H1 (cell line): ENCODE measurements around the gene PTPN18. TPM values are rescaled to one million over a fixed set of nuclear protein-coding genes. Genes with fewer than 3 reads are reported as not detected.

ENCODE experiments used
- CTCF ChIA-PET: fragments of 300-600 bp; sonication (Branson Sonifier 250); formaldehyde crosslinking; loops from one replicate; lab custom pipeline; 2021; ENCODE audit not compliant: partially characterized antibody; lab: Charles Lee
- POLR2A ChIA-PET: fragments of 300-600 bp; sonication (Branson Sonifier 250); formaldehyde crosslinking; loops from one replicate; lab custom pipeline; 2021; ENCODE audit warnings: inconsistent platforms; ENCODE audit not compliant: partially characterized antibody; lab: Charles Lee
- DNase-seq, 2 experiments: peaks; one replicate each; pipeline versions ENCODE4 v3.0.0 to v3.0.0-alpha.2; 2010 to 2022; ENCODE audit warnings: low spot score in 2 of 2, low read depth in 1 of 2, mixed read lengths in 1 of 2
- FAIRE-seq: peaks from 2 replicates; lab custom pipeline; 2011; peaks lifted over from hg19 to GRCh38; lab: Jason Lieb, UNC
- H2AFZ ChIP-seq: 2 replicates; pipeline ENCODE4 v1.8.1; 2012; ENCODE audit warnings: low read length, inconsistent platforms
- H2AK5ac ChIP-seq: 2 replicates; pipeline ENCODE4 v1.6.1; 2013; ENCODE audit warnings: low read depth, low read length
- H2BK120ac ChIP-seq: replicated peaks from 2 replicates; pipeline ENCODE3; 2013; ENCODE audit warnings: low read depth, low read length, inconsistent platforms
- H2BK12ac ChIP-seq: 2 replicates; pipeline ENCODE4 v1.6.1; 2013; ENCODE audit warnings: low read depth, low read length
- H2BK15ac ChIP-seq: 2 replicates; pipeline ENCODE4 v1.6.1; 2013; ENCODE audit warnings: low read length
- H2BK20ac ChIP-seq: 2 replicates; pipeline ENCODE4 v1.6.1; 2013; ENCODE audit warnings: low read length
- H2BK5ac ChIP-seq: 2 replicates; pipeline ENCODE4 v1.6.1; 2013; ENCODE audit warnings: low read depth, low read length
- H3K14ac ChIP-seq: 2 replicates; pipeline ENCODE4 v1.6.1; 2013; ENCODE audit warnings: inconsistent platforms; ENCODE audit not compliant: insufficient read length
- H3K18ac ChIP-seq: 2 replicates; pipeline ENCODE4 v1.6.1; 2013; ENCODE audit warnings: low read length; ENCODE audit errors: extremely low read depth
- H3K23ac ChIP-seq: 2 replicates; pipeline ENCODE4 v1.6.1; 2013; ENCODE audit warnings: inconsistent platforms; ENCODE audit not compliant: insufficient read length
- H3K23me2 ChIP-seq: 2 replicates; pipeline ENCODE4 v1.6.1; 2013; ENCODE audit warnings: low read depth, low read length
- H3K27ac ChIP-seq: 2 replicates; pipeline ENCODE4 v1.6.1; 2011; ENCODE audit warnings: low read depth, low read length, inconsistent platforms
- H3K27me3 ChIP-seq, 4 experiments: replicated peaks in 1 of 4; 1 replicate in 1 of 4; 2 replicates in 3 of 4; pipeline versions ENCODE4 v1.6.1 to v1.8.1; 2011 to 2013; ENCODE audit warnings: low read length in 3 of 4, mild to moderate bottlenecking in 3 of 4, inconsistent platforms in 2 of 4, mixed read lengths in 2 of 4, moderate library complexity in 1 of 4; ENCODE audit not compliant: control insufficient read depth in 3 of 4, insufficient read depth in 3 of 4; ENCODE audit errors: extremely low read depth in 1 of 4
- H3K36me3 ChIP-seq, 4 experiments: 2 replicates each; pipeline versions ENCODE4 v1.6.1 to v1.8.1; 2011 to 2013; ENCODE audit warnings: mild to moderate bottlenecking in 4 of 4, low read length in 3 of 4, moderate library complexity in 2 of 4, control low read depth in 1 of 4, inconsistent platforms in 1 of 4; ENCODE audit not compliant: insufficient read depth in 4 of 4, control insufficient read depth in 2 of 4
- H3K4ac ChIP-seq: replicated peaks from 2 replicates; pipeline ENCODE3; 2013; ENCODE audit warnings: low read length, low read depth, mixed read lengths, inconsistent platforms; ENCODE audit not compliant: insufficient read length
- H3K4me1 ChIP-seq, 4 experiments: replicated peaks in 1 of 4; 1 replicate in 1 of 4; 2 replicates in 3 of 4; pipeline versions ENCODE4 v1.6.1 to v1.8.1; 2011 to 2013; ENCODE audit warnings: low read length in 3 of 4, inconsistent platforms in 2 of 4, mixed read lengths in 1 of 4; ENCODE audit not compliant: insufficient read depth in 4 of 4, control insufficient read depth in 3 of 4
- H3K4me2 ChIP-seq, 2 experiments: 2 replicates each; pipeline versions ENCODE4 v1.6.1 to v1.8.1; 2011 to 2013; ENCODE audit warnings: low read depth in 2 of 2, low read length in 2 of 2, control low read depth in 1 of 2, inconsistent platforms in 1 of 2, mild to moderate bottlenecking in 1 of 2; ENCODE audit not compliant: insufficient read depth in 1 of 2
- H3K4me3 ChIP-seq, 4 experiments: fragments of 200-600, 300-600 bp in 1 of 4; sonication (generic), shearing (Covaris generic), sonication (Bioruptor Twin) in 1 of 4; 2 replicates each; pipeline versions ENCODE4 v1.5.1 to v1.8.1; 2011 to 2016; ENCODE audit warnings: low read length in 4 of 4, low read depth in 3 of 4, control low read depth in 2 of 4, inconsistent platforms in 2 of 4, mild to moderate bottlenecking in 2 of 4, mixed read lengths in 1 of 4, moderate library complexity in 1 of 4; ENCODE audit not compliant: insufficient read depth in 2 of 4; ENCODE audit errors: extremely low read depth in 1 of 4
- H3K56ac ChIP-seq: replicated peaks from 2 replicates; pipeline ENCODE3; 2013; ENCODE audit warnings: low read depth, mild to moderate bottlenecking, mixed read lengths, low read length, inconsistent platforms; ENCODE audit not compliant: insufficient read length
- H3K79me1 ChIP-seq: 2 replicates; pipeline ENCODE4 v1.6.1; 2013; ENCODE audit warnings: low read depth, low read length, control low read depth
- H3K79me2 ChIP-seq, 2 experiments: 2 replicates each; pipeline versions ENCODE4 v1.6.1 to v1.8.1; 2012 to 2013; ENCODE audit warnings: low read length in 2 of 2, mild to moderate bottlenecking in 2 of 2, inconsistent platforms in 1 of 2; ENCODE audit not compliant: insufficient read depth in 2 of 2, control insufficient read depth in 1 of 2
- H3K9ac ChIP-seq, 4 experiments: replicated peaks in 1 of 4; 1 replicate in 1 of 4; 2 replicates in 3 of 4; pipeline versions ENCODE4 v1.6.1 to v1.8.1; 2011 to 2013; ENCODE audit warnings: low read depth in 3 of 4, low read length in 3 of 4, control low read depth in 2 of 4, mild to moderate bottlenecking in 2 of 4, moderate library complexity in 2 of 4, inconsistent platforms in 1 of 4; ENCODE audit errors: extremely low read depth in 1 of 4
- H3K9me3 ChIP-seq, 2 experiments: 2 replicates each; pipeline versions ENCODE4 v1.6.1 to v1.8.1; 2012 to 2013; ENCODE audit warnings: mild to moderate bottlenecking in 2 of 2, moderate library complexity in 2 of 2, control low read depth in 1 of 2, inconsistent platforms in 1 of 2, low read depth in 1 of 2, low read length in 1 of 2, mixed read lengths in 1 of 2; ENCODE audit not compliant: insufficient read depth in 2 of 2
- H4K20me1 ChIP-seq, 2 experiments: replicated peaks in 1 of 2; 2 replicates each; pipeline versions ENCODE3 to v1.8.1; 2011 to 2013; ENCODE audit warnings: inconsistent platforms in 2 of 2, low read length in 2 of 2, mild to moderate bottlenecking in 1 of 2; ENCODE audit not compliant: insufficient read depth in 2 of 2, control insufficient read depth in 1 of 2
- H4K5ac ChIP-seq: 2 replicates; pipeline ENCODE4 v1.6.1; 2013; ENCODE audit warnings: low read length, low read depth, mixed read lengths, inconsistent platforms; ENCODE audit not compliant: insufficient read length
- H4K8ac ChIP-seq: 2 replicates; pipeline ENCODE4 v1.8.0; 2013; ENCODE audit warnings: mild to moderate bottlenecking, moderate library complexity, low read length, inconsistent platforms; ENCODE audit not compliant: insufficient read depth; ENCODE audit errors: extremely low read depth
- H4K91ac ChIP-seq: replicated peaks from 2 replicates; pipeline ENCODE3; 2013; ENCODE audit warnings: low read length, mixed read lengths, inconsistent platforms; ENCODE audit not compliant: insufficient read length
- ATF3 ChIP-seq: IDR thresholded peaks from 2 replicates; pipeline ENCODE4 v1.6.1; 2011; ENCODE audit warnings: low read depth, mild to moderate bottlenecking, low read length; ENCODE audit not compliant: insufficient read depth
- GABPA ChIP-seq: IDR thresholded peaks from 2 replicates; pipeline ENCODE4 v1.6.1; 2011; ENCODE audit warnings: mild to moderate bottlenecking, low read length, moderate library complexity, borderline replicate concordance; ENCODE audit not compliant: insufficient read depth
- HDAC2 ChIP-seq, 2 experiments: fragments of 300-600 bp in 1 of 2; sonication (generic) in 1 of 2; IDR thresholded peaks; 2 replicates each; pipeline ENCODE4 v1.6.1; 2011 to 2012; ENCODE audit warnings: low read depth in 2 of 2, low read length in 2 of 2, mild to moderate bottlenecking in 2 of 2, moderate library complexity in 2 of 2, borderline replicate concordance in 1 of 2, inconsistent platforms in 1 of 2
- HDAC6 ChIP-seq: IDR thresholded peaks from one replicate; pipeline ENCODE4 v1.7.1; 2012; ENCODE audit warnings: low read depth, mild to moderate bottlenecking, inconsistent platforms, low read length, moderate library complexity
- POLR2A ChIP-seq, 2 experiments: IDR thresholded peaks; 1 replicate in 1 of 2; 2 replicates in 1 of 2; pipeline ENCODE4 v1.6.1; 2011; ENCODE audit warnings: low read depth in 2 of 2, low read length in 2 of 2, mild to moderate bottlenecking in 2 of 2; ENCODE audit errors: control extremely low read depth in 1 of 2
- SIRT6 ChIP-seq: IDR thresholded peaks from one replicate; pipeline ENCODE4 v1.7.1; 2012; ENCODE audit warnings: low read length, inconsistent platforms
- SRF ChIP-seq: IDR thresholded peaks from 2 replicates; pipeline ENCODE4 v1.6.1; 2011; ENCODE audit warnings: mild to moderate bottlenecking, low read depth, low read length, moderate library complexity
- WGBS, 2 experiments: shearing (Covaris generic) in 1 of 2; methylation state at CpG; one replicate each; pipeline versions ENCODE4 v1.1.6 to v1.1.7; 2013 to 2015; ENCODE audit warnings: low lambda C conversion rate in 2 of 2, mixed read lengths in 2 of 2, inconsistent platforms in 1 of 2, low coverage in 1 of 2, missing lambda C conversion rate in 1 of 2; ENCODE audit not compliant: insufficient replicate concordance in 2 of 2, insufficient coverage in 1 of 2, insufficient read length in 1 of 2; ENCODE audit errors: extremely low coverage in 1 of 2, missing lambda C conversion rate in 1 of 2; 5-methylcytosine and 5-hydroxymethylcytosine counted together
- polyA plus RNA-seq, 7 experiments: library from polyadenylated mRNA; depleted of rRNA in 3 of 7; stranded (reverse) in 5 of 7; unstranded in 2 of 7; fragments of >200 nt in 5 of 7; fragments of 200-250 nt in 2 of 7; gene quantifications; 1 replicate in 5 of 7; 2 replicates in 1 of 7; 4 replicates in 1 of 7; pipeline versions ENCODE4 v1.2.1 to v1.2.3, GENCODE V29; 2011 to 2013; ENCODE audit warnings: missing spikeins in 2 of 7, mixed read lengths in 2 of 7
- total RNA-seq: library from RNA; stranded (reverse); fragmentation: NEBNext Ultra II Directional; extraction: Animal tissue kit (Norgen Biotek cat#: 25700); gene quantifications from 2 replicates; pipeline ENCODE4 v1.2.1, GENCODE V29; 2021

PTPN18 gene
- total and polyA plus RNA-seq, 2 of the 8 experiments (the other 6 are each of a cell fraction or from before 2014, with no cell fraction given): 13.2 to 14.7 TPM

GRCh38 chr2:130359466-130359865, 3.6 kb downstream of the PTPN18 start:
- no peak overlapping the region for H3K14ac ChIP-seq
- no peak overlapping the region for H2BK15ac ChIP-seq
- WGBS, 2 experiments: 93% methylated on average over 5 of the region's 5 CpGs; no CpG with 5 or more reads in 1 of the 2 experiments
- H2BK12ac ChIP-seq: no peak overlapping the region
- H3K18ac ChIP-seq: no peak overlapping the region
- no peaks in the 10 kb centered on the region for H4K20me1 ChIP-seq
- no peak overlapping the region for H4K5ac ChIP-seq
- no peak overlapping the region for H2BK120ac ChIP-seq
- H4K91ac ChIP-seq: no peak overlapping the region
- no peaks in the 10 kb centered on the region for H3K9me3 ChIP-seq
- H3K27ac ChIP-seq: no peak overlapping the region
- no peak overlapping the region for H3K4me2 ChIP-seq
- H3K4ac ChIP-seq: no peak overlapping the region
- H3K4me3 ChIP-seq: no peak overlapping the region
- no peaks in the 10 kb centered on the region for H3K36me3 ChIP-seq
- H3K79me1 ChIP-seq: no peaks in the 10 kb centered on the region
- no peak overlapping the region for H3K9ac ChIP-seq
- no peak overlapping the region for H2AFZ ChIP-seq
- no peak overlapping the region for H2BK20ac ChIP-seq
- POLR2A ChIA-PET: interaction anchor here (0.6 kb wide), 1 partner anchor 19 kb away, joined by 3 read pairs; no protein-coding TSS in a partner anchor
- H3K56ac ChIP-seq: no peak overlapping the region
- H2AK5ac ChIP-seq: no peak overlapping the region
- FAIRE-seq: no peak
- no peak for DNase-seq
- no peaks in the 10 kb centered on the region for H3K4me1 ChIP-seq
- peaks cover 12 to 27% (median 21%) of the 10 kb centered on the region in 4 experiments; a peak in 6 of 7 replicates for H3K27me3 ChIP-seq
- CTCF ChIA-PET: no interaction called here
- H3K79me2 ChIP-seq: no peaks in the 10 kb centered on the region
- no peak overlapping the region for H3K23ac ChIP-seq
- H4K8ac ChIP-seq: no peak overlapping the region
- H3K23me2 ChIP-seq: peaks cover 4% of the 10 kb centered on the region; the same call in 1 of the 2 replicates
- H2BK5ac ChIP-seq: no peak overlapping the region
- TF ChIP-seq POLR2A (IDR thresholded peaks at IDR 0.05; ENCODE audit: control extremely low read depth in 1 of 2, low read depth in 2 of 2, low read length in 2 of 2) (no peak), HDAC6 (no peak), SRF (no peak), SIRT6 (no peak), GABPA (no peak), HDAC2 (IDR thresholded peaks at IDR 0.05; ENCODE audit: borderline replicate concordance in 1 of 2, low read depth in 2 of 2, low read length in 2 of 2) (no peak), ATF3 (no peak)
